Stimulated activated CD8-positive, alpha-beta memory T cell treated with anti-CD3 and anti-CD28 coated beads, Interleukin-4, amount 100 ng/mL, for 24 hours (primary cell): ENCODE data around the gene SPTB.

Source experiments
- DNase-seq: peaks from one replicate; pipeline ENCODE4 v3.0.0-alpha.2; 2020; ENCODE audit warnings: low read depth

SPTB gene

GRCh38 chr14:64748995-64749714 is 130.6 kb downstream of the SPTB start:
- no peak for DNase-seq

GRCh38 chr14:64748521-64748920 is 131.2 kb downstream of the SPTB start:
- no peak for DNase-seq

DNA sequence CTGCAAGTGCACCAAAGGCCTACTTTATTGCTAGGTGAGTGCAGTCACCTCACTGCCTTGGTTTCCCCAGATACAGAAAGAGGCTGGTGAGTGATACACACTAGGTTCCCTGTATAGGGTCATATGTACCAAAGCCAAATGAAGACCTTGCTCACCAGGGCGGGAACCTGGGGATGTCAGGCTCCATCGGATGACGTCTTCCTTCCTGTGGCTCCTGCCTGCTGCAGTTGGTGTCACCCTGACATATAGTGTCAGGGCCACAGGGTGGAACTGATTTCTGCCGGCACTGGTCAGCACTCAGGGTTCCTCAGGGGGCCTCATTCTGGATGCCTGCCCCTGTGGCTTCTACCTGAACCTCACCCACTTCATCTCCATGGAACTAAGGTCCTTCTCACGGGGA is 132.4 kb downstream of the SPTB start:
- no peak for DNase-seq

- DNase-seq: no peak
Measured at GRCh38 chr14:64746298-64747250, 133.1 kb downstream of the SPTB start.

DNA sequence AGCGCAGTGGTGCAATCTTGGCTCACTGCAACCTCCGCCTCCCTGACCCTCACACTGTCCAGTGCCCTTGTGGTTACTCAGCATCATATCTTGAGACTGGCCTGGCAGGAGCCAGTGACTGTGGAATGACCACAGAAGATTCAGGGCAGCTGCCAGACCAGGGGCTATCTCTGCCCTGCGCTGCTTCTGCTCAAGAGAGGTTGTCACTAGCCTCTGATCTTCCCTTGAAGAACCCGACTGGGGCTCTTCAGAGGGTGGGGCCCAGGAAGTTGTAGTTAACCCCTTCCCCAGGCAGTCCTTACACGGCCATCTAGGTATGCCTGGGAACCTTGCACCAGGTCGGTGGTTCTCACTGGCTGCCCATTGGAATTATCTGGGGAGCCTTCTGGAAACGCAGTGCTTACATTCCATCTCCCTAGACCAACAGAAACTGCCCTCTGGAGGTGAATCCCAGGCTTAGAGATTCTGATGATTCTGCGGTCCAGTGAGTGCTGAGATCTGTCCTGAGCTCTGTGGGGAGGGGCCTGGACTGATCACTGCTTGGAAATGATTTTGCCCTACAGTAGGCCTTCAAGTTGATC is 134.1 kb downstream of the SPTB start:
- no peak for DNase-seq

DNA sequence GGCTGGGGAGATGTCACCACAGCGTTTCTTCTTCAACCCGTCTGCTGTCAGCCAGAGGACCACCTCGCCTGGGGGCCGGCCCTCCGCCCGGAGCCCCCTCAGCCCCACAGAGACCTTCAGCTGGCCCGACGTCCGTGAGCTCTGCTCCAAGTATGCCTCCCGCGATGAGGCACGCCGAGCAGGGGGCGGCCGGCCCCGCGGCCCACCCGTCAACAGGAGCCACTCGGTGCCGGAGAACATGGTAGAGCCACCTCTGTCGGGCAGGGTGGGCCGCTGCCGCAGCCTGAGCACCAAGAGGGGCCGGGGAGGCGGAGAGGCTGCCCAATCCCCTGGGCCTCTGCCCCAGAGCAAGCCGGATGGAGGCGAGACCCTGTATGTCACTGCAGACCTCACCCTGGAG is 136.6 kb downstream of the SPTB start:
- DNase-seq: no peak

DNA sequence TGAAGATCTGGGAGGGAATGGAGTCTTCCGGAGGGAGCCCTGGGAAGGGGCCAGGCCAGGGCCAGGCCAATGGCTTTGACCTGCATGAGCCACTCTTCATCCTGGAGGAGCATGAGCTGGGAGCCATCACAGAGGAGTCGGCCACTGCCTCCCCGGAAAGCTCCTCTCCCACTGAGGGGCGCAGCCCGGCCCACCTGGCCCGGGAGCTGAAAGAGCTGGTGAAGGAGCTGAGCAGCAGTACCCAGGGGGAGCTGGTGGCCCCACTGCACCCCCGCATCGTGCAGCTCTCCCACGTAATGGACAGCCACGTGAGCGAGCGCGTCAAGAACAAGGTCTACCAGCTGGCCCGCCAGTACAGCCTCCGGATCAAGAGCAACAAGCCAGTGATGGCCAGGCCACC is 137.7 kb downstream of the SPTB start:
- DNase-seq: no peak

DNA sequence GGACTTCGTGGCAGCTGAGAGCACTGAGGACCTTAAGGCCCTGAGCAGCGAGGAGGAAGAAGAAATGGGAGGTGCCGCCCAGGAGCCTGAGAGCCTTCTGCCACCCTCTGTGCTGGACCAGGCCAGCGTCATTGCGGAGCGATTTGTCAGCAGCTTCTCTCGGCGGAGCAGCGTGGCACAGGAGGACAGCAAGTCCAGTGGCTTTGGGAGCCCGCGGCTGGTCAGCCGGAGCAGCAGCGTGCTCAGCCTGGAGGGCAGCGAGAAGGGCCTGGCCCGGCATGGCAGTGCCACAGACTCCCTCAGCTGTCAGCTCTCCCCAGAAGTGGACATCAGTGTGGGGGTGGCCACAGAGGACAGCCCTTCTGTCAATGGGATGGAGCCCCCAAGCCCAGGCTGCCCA is 138.5 kb downstream of the SPTB start:
- DNase-seq: no peak

GRCh38 chr14:64738281-64738804 is 141.4 kb downstream of the SPTB start:
- DNase-seq: no peak

DNA sequence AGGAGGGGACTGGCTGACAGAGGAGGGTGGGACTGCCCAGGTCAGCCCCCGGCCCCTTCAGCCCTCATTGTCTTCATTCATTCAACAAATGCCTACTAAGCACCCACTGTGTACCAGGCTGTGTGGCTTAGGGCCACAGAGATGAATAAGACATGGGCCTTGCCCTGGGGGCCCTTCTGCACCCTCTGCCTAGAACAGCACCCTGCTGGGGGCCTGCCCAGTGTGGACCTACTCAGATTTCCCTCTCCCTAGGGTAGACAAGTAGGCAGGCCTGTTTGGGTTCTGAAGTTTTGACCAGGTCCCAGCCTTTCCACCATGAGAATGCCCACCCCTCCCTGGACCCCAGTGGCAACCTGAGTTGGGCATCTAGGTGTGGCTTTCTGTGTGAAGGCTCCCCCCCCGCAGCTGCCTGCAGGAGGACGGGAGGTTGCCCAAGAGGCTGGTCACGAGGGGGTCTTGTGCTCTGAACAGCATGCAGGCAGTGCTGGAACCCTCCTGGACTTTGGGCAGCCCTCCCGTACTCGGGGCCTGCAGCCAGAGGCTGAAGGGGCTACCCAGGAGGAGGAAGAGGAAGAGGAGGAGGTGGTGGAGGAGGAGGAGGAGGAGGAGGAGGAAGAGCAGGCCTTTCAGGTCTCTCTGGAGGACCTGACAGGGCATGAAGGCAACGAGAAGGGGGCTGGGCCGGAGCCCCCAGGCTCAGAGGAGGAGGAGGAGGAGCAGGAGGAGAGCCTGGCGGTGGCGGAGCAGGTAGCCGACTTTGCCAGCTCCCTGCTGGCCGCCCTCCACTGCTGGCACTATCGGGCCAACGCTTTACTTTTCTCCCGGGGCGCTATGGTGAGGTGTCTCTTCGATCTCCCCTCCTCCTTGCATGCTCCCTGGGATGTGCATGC is 142.1 kb downstream of the SPTB start:
- no peak for DNase-seq

DNA sequence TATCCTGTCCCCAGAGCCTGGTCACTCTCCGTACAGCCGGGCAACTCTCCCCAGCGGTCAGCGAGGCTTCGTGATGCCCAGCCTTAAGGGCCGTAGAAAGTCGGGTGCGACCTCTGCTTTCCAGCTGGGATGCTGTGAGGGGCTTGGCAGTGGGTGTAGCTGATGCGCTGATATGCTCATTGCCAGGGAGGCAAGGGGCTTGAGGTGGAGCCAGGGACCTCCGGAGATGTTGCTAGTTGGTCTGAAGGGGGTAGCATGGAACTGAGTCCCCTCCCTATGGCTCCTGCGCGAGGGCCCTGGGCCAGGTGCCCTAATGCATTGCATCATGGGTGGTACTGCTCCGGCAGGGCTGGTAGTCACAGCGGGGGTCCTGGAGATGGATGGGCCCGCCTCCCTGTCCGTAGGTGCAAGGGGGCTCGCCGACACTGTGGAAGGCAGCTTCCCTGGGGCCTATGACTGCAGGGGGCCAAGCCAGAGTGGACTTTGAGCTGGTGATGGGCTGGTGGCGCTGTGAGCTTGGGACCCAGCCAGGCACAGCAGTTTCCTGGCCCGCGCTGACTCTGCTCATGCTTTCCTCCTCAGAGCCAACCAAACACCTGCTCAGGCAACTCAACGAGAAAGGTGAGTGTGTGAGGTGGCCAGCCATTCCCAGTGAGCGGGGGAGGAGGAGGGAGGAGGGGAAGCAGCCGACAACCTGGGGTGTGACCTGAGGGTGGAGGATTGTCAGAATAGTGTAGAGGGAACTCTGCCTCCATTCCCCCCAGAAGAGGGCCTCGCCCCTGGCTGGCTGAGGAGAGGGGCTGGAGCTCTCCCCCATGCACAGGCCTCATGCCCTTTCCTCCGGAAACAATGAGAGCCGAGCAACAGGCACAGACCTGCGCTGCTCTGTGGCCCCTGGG is 143.2 kb downstream of the SPTB start:
- no peak for DNase-seq

DNA sequence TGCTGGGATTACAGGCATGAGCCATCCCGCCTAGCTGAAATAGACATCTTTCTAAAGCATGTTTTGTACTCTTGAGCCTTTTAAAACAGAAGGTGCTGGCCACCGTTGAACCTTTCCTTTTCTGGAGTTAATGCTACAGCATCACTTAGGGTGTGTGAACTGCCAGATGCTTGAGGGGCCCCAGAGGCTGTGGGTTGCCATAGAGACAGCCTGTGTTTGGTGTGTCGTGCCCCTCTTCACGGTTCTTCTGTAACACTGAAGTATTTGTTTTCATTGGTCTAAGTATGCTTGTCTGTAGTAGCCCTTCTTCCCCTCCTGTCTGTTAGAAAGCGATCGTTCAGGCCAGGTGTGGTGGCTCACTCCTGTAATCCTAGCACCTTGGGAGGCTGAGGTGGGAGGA is 144.7 kb downstream of the SPTB start:
- no peak for DNase-seq

- no peak for DNase-seq
Measured at GRCh38 chr14:64733899-64734298, 145.8 kb downstream of the SPTB start.

DNA sequence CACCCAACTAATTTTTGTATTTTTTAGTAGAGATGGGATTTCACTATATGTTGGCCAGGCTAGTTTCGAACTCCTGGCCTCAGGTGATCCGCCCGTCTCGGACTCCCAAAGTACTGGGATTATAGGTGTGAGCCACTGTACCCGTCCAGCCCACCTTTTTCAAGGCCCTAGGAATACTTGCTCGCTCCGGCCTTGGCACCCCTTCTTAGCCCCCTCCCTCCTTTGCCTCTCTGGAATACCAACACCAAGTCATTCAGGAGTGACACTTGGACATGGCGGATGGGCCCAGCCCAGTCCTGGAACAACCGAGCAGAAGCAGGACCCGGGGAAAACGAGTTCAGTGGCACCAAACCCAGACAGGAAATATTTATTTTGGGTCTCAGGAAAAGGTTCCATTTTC is 146.4 kb downstream of the SPTB start:
- no peak for DNase-seq

GRCh38 chr14:64732536-64733120 is 147.1 kb downstream of the SPTB start:
- DNase-seq: no peak

DNA sequence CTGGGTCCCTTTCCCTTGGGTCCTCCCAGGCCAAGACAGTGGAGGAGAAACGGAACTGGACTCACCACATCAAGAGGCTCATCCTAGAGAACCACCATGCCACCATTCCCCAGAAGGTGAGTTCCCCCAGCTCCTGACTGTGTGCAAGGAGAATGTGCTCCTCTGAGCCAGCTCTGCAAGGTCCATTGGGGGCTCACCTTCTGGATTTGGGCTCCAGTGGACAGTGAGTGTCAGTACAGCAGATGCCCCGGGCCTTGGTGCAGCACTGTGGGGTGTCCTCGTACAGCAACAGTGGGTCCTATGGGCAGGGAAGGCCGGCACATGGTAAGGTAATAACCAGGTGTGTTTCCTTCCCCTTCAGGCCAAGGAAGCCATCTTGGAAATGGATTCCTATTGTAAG is 147.6 kb downstream of the SPTB start:
- DNase-seq: no peak

DNA sequence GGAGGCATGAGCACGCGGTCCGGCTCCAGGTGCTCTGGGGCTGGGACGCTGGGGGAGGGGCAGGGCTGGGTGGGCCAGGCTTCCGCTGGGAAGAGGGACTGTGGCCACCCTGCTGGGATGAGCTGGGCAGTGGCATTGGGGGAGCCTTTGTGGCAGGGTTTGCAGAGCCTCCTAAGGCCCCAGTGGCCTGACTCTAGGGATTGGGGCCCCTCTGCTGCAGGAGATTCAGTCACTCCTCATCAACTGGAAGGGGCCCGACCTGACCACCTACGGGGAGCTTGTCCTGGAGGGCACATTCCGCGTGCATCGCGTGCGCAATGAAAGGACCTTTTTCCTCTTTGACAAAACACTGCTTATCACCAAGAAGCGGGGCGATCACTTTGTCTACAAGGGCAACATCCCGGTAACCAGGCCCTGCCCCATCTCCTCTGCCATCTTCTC is 148.5 kb downstream of the SPTB start:
- no peak for DNase-seq

GRCh38 chr14:64730681-64731080 is 149.0 kb downstream of the SPTB start:
- DNase-seq: no peak

- no peak for DNase-seq
Measured at GRCh38 chr14:64730061-64730440, 149.7 kb downstream of the SPTB start.

DNA sequence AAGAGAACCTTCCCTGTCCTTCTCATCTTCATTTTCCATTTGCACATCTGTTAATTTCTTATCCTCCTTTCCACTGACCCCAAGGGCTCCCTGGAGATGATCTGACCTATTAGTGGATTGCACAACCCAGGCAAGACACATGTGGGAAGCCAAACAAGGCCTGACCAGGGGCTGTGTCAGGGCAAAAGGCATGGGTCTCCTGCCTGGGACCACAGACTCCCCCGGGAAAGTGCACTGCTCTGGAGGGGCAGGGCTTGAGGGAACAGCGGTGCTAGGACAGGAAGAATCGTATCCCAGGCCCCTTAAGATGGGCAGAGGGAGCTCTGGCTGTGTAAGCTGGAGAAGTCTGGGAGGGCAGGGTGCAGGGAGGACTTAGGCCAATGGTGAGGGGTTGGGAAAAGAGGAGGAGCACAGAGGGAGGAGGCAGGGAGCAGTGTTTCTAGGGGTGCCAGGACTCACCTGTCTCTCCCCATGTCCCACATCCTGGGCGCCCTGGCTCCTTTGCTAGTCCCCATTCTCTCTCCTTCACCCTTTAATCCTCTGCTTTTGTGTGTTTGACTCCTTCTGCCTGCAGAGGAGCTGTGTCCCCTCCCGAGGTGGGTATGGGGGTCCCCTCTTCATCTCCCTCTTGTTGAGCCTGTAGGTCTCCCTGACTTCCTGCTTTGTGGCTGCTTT is 150.2 kb downstream of the SPTB start:
- DNase-seq: no peak
